HG03039 (cell line): ENCODE measurements around the gene LAMA1.

ENCODE experiments used
- ATAC-seq: cut with Tn5 transposase; IDR thresholded peaks from one replicate; pipeline ENCODE4 v1.9.1; 2021; ENCODE audit warnings: mild to moderate bottlenecking, moderate library complexity; ENCODE audit not compliant: unreplicated experiment

Gene LAMA1

DNA sequence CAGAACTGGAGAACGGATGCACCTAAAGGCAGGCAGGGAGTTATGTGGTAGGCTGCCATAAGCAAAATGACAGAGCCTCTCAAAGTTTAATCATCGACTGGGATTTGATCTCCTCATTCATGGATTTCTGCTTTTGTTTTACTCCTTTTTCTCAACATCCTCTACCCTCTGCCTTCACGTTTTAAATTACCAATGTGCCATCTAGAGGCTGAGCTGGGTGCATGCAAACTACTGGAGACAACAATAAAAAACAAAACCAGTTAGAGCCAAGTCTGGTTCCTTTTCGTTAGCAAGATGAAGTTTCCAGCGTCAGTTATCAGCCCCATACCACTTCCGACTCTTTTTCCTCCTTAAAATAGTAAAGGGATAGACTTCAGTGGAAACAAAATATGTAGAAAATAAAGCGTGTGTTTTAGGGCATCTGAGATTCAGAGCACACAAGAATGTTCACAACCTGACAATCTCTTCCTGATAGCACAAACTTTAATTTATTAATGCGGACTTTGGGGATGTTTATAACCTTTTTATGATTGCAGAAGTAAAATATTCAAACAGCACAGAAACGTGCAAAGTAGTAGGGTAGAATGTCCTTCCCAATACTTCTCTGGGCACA is 117.0 kb downstream of the LAMA1 start:
- no peak for ATAC-seq

DNA sequence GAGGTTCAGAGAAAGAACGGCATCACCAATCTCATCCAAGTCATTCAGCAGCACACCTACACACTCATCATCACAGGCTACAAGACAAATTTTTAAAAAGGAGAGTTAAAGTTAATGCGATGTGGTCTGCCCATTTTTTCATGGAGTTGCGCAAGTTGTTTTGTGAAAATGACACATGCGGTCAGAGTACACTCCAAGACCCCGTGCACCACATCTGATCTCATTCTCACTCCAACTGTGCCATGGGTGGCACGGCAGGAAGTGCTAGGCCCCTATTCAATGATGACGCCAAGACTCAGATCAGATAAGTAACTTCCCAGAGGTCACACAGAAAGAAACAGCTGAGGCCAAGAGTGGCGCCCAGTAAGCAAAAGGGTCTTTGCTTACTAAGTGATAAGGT is 119.8 kb downstream of the LAMA1 start:
- no peak for ATAC-seq

DNA sequence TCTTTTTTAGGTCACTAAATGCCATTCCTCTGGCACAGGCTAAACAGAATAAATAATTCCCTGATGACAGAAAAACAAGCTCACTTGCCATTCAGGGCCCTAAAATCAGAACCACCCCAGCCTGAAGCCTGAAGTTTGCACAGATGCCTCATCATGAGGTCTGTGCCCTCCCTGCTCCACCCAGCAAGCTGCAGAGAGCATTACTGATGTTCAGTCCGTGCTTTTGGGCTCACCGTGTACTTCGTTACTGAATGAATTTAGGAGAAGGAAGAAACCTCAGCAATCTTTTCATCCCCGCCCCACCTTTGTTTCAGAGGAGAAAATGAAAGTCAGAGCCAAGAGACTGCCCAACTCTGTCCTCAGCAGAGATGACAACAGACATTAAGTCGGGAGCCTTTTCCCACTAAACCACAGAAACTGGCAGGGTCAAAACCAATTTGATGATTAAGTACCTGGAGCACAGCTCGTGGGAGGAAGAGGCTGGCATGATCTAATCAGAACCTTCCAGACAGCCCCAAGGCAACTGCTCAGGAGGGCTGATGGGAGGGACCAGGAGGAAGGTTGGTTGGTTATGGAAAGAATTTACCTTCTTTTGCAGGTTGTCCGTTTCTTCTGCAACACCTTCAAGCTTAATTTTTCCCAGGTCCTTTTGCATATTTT is 122.7 kb downstream of the LAMA1 start:
- ATAC-seq = no peak

DNA sequence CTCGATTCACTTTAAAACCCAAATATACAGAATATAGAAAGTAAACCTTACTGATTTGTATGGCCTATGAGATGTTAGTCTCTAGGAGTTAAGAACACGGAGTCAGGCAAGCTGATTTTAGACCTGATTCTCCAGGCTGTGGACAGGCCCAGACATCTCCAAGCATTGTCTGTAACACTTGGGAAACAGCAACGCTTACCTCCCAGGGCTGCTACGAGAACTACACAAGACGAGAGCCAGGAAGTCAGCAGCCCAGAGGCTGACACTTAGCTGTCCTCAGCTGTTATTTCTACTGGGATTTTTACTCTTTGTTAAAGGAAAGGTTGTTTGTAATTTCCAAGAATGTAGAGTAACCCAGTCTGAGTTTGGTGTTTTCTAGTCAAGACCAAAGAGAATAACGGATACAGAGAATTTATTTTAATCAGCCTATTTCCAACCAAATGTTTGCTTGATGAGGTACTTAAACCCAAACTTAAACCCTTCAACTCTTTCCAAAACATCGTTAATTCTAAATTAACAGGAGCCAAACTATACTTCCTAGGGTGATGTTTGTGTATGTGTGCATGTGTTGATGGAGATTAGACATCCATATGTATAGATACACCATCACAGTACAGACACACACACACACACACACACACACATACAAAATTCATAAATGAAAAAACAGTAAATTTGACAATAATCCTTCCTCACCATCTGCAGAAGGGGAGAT is 123.4 kb downstream of the LAMA1 start:
- ATAC-seq = no peak

DNA sequence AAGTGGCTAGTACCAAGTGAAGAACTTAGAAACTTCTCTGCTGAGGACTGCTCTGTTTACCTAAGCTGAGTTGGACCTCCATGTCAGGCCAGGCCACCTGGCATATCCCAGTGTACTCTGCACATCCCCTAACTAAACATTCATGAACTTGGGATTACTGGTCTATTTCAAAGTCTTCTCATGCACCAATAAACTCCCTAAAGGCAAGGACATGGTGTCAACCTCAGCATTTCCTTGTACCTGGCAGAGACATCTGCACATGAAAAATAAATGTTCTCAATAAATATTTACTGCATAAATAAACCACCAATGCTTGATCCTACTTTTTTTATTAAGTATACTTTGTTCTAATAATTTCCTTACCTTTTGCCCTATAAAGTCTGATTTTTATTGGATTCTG is 124.8 kb downstream of the LAMA1 start:
- no peak for ATAC-seq

DNA sequence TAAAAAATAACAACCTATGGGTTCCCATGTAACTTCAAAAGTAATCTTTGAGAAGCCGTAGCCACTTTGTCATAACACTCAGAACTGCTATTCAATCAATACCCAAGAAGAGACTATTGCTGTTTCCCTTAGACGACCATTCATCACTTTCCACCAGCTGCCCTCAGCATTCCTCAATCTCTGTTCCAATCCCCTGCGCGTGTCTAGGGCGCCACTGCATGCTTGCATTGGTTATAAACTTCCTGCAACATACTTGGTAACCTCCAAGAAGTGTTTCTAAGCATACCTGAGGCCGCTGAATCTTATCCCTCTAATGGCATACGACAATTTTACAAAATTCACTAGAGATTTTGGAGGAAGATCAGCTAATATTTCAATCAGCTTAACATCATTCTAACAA is 134.2 kb downstream of the LAMA1 start:
- no peak for ATAC-seq

DNA sequence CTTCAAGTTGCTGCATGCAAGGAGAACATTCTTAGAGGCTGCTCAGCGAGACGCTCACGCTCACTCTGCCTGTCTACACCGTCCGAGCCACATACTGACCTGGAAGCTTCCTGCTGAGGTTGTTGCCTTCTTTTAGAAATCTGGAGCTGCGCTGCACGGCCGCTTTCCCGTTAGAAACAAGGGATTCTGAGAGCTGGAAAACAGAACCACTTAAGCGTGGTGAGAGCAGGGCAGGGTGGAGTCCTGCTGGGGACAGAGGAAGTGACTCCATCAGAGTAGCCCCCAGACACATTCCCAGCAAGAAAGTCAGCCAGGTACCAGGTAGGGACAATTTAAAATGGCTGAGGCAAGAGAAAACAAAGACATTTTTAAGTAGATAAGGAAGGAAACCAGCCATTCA is 135.2 kb downstream of the LAMA1 start:
- ATAC-seq = no peak

DNA sequence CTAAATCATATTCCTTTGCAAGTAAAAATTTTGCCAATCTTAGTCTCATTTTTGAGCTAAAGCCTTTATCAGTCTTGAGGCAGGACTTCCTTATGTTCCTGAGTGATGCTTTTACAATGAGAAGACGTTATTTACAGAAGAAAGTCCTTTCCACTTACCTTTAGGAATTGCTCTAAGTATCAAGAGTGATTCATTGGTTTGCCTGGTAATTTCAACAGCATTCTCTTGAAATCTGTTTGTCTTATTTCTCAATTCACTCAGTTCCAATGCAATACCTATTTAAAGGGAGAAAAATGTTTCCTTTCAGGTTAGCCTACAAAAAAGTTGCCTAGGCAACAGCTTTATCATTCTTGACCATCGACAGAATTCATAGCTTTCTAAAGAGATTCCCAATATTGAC is 137.2 kb downstream of the LAMA1 start:
- no peak for ATAC-seq

DNA sequence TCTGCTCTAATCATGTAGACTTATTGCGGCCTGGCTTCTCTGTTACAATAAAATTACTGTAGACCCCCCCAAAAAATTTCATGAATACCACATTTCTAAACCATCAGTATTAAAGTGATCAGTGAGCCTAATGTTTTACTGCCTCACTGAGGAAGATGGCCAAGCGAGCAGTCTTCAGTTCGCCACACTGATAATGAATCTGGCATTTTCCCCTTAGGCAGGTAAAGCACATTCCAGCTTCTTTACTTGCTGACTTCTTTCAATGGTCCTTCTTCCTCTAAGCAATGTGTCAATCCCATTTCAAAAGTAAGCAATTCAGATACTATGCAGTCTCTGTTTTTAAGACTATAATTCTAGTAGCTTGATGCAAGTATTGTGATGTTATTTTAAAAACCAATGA is 137.6 kb downstream of the LAMA1 start:
- ATAC-seq = no peak

DNA sequence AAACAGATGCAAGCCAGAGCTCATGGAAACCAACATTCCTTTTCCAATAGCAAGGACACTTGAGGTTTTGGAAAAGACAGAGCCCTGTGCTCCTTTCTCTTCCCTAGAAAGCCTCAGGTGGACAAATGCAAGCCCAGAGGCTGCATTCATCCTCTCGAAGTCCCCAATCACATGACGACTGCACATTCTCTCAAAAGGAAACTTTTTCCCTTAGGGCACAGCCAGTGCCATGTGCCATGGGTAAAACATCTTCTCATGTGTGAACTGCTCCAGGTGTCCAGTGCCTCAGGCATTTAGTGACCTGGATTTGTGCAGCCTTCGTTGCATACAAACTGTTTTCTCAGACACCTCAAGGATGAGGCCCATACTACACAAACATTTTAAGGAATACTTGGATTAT is 140.7 kb downstream of the LAMA1 start:
- no peak for ATAC-seq

DNA sequence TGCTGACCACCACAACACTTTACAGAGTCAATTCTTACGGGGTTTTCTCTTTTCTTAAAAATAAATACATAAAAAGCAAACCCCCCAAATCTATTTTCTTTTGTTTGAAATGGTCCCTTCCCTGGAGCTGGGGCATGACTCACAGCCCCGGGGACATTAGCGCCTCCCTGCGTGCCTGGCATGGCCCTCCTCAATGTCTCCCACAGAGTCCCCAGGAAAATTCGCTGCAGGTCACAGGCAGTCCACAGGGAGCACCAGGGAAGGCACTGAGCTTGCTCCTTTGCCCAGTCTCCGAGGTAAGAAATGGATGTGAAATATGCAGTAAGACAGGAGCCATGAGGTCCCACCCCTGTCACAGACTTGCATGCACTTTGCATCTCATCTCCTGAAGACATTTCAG is 142.5 kb downstream of the LAMA1 start:
- no peak for ATAC-seq

DNA sequence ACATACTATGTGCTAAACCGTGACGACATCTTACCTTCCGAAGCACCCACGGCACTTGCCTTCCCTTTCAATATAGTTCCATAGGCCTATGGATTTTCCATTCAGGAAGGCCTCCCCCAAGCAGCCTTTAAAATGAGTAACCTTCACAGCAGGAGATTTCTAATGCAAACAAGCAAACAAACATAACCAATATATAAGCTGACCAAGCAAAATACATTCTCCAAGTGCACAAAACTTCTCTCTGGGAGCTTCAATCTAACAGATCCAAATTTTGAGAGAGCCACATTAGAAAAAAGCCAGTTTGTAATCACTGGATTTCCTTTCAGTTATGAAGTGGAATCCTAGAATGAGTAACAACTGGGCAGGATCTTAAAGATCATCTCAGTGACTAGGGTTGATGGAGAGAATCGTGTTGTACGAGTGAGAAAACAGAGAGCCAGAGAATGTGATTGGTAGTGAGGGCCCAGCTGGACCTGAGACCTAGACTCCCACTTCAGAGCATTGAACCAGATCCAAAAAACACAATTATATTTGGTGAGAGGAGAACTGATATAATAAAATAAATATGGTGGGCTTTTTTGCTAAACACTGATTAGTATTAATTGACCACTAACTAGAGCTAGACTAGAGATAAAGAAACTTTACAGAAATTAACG is 145.6 kb downstream of the LAMA1 start:
- no peak for ATAC-seq

DNA sequence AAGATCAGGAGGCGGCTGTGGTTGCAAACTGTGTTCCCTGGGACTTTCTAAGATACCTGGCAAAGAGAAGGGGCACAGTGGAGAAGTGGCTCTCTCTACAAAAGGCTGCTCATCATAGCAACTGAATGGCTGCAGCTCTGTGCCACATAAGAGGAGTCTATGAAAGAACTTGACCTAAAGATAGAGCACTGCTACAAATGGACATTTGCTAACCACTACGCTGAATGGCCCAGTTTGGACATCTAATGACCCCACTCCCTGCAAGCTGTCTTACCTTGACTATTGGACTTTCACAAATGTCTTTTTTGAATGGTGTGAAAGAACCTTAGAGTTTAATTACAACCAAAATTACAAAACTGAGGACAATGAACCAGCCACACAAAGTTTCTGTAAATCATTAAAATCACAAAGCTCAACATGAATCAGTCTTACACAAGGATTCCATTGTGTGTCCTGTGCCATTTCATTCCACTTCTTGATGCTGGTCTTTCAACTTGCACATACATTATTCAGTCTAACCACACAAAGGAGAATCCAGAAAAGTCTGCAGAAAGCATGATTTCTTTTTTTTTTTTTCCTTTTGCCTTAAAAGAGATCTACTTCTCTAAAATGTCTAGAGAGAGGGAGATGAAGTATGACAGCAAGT is 154.0 kb downstream of the LAMA1 start:
- no peak for ATAC-seq

DNA sequence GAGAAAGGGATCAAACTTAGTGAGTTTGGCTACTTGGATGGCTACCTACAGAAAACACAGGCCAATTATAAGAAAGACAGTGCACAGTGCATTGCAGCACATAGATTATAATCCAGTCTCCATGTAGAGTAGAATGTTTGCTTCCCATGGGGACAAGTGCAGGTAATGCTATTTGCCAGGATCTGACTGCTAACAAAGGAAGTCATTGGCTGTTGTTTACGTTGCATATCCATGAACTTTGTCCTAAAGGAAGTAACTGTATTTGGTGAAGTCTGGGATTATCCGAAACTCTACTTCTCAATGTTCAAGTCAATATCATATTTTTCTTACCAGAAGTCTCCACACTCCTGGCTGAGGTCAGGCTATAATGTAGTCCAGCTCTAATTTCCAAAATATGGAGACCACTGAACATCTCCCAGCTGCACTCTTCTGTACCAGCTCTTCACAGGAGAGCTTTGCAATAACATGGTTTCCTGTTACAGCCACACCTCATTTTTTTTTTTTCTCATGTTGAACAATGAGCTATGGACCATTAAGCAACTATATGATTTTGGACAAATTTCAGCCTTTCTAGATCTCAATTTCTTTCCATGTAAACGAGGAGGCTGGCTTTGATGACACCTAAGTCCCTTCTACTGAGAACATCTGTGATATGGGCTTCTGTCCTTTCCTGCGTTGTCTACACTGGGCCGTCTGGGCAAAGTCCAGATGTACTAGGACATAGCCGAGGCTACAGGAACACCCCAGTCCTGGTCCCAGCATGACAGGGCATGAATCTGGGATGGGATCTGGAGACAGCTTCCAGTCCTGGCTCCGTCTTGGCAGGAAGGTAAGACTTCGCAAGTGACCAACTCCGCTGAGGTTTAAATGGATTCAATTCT is 154.8 kb downstream of the LAMA1 start:
- ATAC-seq = no peak

DNA sequence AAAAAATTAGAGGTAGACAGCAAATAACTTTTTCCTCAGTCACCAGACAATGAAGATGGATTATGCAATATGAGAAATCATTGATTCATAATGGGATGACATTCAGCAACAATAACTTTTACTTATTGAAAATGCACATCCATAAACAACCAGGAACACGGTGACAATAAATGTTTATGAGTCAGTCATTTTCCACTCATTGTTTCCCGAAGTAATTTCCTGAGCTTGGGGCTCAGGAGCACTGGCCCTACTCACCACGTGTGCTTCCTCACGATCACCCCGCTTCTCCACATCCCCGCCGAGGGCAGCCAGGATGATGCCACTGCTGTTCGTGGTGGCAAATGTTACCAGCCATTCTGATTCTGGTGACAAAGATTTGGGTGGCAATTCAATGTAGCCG is 156.3 kb downstream of the LAMA1 start:
- no peak for ATAC-seq

DNA sequence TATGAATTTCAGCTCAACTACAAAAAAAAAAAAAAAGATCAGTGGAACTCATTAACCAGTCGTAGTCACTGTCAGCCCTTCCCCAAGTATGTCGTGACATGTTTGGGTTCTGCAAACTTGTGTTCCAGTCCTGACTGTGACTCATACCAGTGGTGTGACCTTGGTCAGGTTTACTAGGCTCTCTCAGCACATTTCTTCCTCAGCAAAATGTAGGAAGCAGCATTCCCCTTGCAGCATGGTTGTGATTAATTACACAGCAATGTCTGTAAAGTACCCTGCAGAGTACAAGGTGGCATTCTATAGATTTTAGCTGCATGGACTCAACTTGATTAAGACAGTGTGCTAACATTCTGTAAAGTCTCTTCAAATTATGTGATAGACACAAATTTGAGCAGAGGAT is 156.9 kb downstream of the LAMA1 start:
- ATAC-seq = no peak

DNA sequence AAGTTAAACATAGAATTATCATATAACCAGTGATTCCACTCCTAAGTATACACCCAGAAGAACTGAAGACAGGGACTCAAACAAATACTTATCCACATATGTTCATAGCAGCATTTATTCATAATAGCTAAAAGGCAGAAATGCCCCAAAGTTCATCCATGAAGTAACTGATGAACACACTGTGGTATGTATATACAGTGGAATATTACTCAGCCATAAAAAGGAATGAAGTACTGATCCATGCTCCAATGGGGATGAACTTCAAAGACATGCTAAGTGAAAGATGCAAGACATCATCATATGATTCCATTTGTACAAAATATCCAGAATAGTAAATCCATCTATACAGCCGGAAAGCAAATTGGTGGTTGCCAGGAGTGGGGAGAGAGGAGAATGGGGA is 157.5 kb downstream of the LAMA1 start:
- ATAC-seq = no peak

DNA sequence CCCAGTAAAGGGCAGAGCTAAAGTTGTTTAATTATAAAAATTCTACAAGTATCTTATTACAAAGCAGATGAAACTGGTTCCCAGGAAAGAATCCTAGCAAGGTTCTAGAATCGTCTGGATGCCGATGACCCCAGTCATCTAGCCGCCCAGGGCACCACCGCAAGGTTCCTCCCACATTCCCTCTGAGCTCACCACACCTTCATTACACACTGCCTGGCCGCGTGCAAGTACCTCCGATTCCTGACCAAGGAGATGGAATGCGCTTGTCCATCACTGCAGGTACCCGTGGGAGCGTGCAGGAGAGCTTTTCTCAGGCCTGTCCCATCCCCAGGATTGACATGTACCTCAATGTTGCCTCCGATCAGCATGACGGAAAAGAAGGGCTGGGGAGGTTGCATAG is 158.5 kb downstream of the LAMA1 start:
- no peak for ATAC-seq

DNA sequence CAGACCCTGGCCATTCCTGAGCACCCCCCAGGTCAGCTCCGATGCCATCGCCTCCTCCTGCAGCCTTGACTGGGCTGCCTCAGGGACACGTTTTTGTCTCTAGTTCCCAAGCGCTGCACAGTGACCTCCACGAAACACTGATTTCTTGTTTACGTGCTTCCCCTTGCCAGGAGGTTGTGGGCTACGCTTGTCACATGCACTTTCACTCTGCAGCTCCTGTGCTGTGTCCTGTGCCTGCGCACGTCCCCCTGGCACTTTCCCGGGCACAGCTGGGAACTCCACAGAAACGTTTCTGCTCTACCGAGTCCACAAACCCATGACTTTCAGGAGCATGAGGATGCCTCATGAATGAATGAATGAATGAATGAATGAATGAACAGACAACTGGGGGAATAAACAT is 160.6 kb downstream of the LAMA1 start:
- no peak for ATAC-seq

DNA sequence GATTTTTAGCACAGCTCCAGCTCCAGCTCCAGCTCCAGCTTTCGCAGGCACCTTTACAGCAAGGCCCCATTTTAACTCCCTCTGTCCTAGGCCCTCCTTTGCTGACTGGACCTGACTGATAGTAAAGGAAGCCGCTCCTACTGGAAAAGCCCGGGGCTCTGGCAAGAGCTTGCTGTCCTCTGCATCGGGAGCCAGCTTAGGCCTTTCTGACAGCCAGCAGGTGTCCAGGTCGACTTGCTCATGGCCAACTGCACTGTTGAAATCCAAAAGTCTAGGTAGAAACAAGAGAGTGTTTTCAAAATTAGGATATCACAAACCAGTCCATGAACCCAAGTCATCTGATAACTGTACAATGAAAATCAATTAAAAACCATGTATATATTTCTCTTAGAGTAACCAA is 161.1 kb downstream of the LAMA1 start:
- ATAC-seq = no peak

DNA sequence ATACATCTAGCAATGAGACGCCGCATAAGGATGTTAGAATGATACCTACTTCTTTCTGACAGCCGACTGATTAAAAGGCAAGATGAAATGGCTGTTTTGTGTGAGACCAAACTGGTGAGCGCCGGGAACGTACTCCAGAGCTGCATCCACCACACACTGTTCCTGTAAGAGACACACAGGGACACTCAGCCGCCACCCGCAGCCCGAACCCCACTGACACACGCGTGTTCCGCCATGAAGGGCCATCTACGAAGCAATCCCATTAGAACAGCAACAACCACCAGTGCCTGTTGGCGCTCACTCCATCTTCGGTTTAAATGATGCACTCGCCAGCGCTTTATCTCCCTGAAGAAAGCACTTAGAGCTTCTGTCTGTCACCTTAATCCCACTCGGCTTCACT is 162.3 kb downstream of the LAMA1 start:
- ATAC-seq = no peak
